ENCODE results near the gene RPL11.

- TF ChIP-seq SP1 (IDR thresholded peaks at IDR 0.05) (no peak), SUZ12 (IDR thresholded peaks at IDR 0.05) (no peak), ARNT (IDR thresholded peaks at IDR 0.05) (no peak), BHLHE40 (IDR thresholded peaks at IDR 0.05; ENCODE audit: borderline replicate concordance) (no peak), FOXM1 (IDR thresholded peaks at IDR 0.05; ENCODE audit: borderline replicate concordance) (no peak), ELF4 (IDR thresholded peaks at IDR 0.05) (no peak), ZNF384 (IDR thresholded peaks at IDR 0.05) (no peak)
- TF ChIP-seq, protein P1, sequence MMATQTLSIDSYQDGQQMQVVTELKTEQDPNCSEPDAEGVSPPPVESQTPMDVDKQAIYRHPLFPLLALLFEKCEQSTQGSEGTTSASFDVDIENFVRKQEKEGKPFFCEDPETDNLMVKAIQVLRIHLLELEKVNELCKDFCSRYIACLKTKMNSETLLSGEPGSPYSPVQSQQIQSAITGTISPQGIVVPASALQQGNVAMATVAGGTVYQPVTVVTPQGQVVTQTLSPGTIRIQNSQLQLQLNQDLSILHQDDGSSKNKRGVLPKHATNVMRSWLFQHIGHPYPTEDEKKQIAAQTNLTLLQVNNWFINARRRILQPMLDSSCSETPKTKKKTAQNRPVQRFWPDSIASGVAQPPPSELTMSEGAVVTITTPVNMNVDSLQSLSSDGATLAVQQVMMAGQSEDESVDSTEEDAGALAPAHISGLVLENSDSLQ (IDR thresholded peaks at IDR 0.05): no peak
Measured at GRCh38 chr1:23736437-23737134, 45.0 kb downstream of the RPL11 start.
